Gastrocnemius medialis (tissue), 4 donors: Measurements from ENCODE around the gene FBXO24. TPM values are rescaled to one million over a fixed set of nuclear protein-coding genes. Genes with fewer than 3 reads are reported as not detected.

Experiments used
- ATAC-seq, 2 donors: fragments of 150-250 bp; one replicate each; pipeline ENCODE4 v1.9.1; 2016
- DNase-seq, 2 donors: peaks; one replicate each; pipeline ENCODE4 v3.0.0-alpha.2; 2019
- H3K27ac ChIP-seq, 4 donors: fragments of 200-600 bp; sonication (generic); 1 replicate in 1 of 4; 2 replicates in 3 of 4; pipeline ENCODE4 v1.5.1; 2016 to 2018; ENCODE audit warnings: mild to moderate bottlenecking in 2 of 4, moderate library complexity in 1 of 4
- H3K27me3 ChIP-seq, 3 donors: fragments of 200-600 bp; sonication (generic) in 2 of 3; 1 replicate in 1 of 3; 2 replicates in 2 of 3; pipeline versions ENCODE4 v1.5.1 to v1.6.0; 2016 to 2019; ENCODE audit warnings: mild to moderate bottlenecking in 1 of 3, moderate library complexity in 1 of 3
- H3K36me3 ChIP-seq, 2 donors: fragments of 200-600 bp; sonication (generic) in 1 of 2; one replicate each; pipeline ENCODE4 v1.5.1; 2017 to 2018
- H3K4me1 ChIP-seq, 2 donors: fragments of 200-600 bp; sonication (generic) in 1 of 2; one replicate each; pipeline ENCODE4 v1.5.1; 2016 to 2017; ENCODE audit warnings: mild to moderate bottlenecking in 2 of 2
- H3K4me3 ChIP-seq, 4 donors: fragments of 200-600 bp; sonication (generic) in 3 of 4; 1 replicate in 1 of 4; 2 replicates in 3 of 4; pipeline ENCODE4 v1.5.1; 2016 to 2019; ENCODE audit warnings: mild to moderate bottlenecking in 2 of 4
- H3K9me3 ChIP-seq, 3 donors: fragments of 200-600 bp; sonication (generic) in 2 of 3; 1 replicate in 1 of 3; 2 replicates in 2 of 3; pipeline ENCODE4 v1.5.1; 2016 to 2019
- CTCF ChIP-seq, 5 experiments: fragments of 450-650 bp in 3 of 5; fragments of 200-600 bp in 2 of 5; sonication (generic) in 2 of 5; IDR thresholded peaks in 4 of 5; conservative IDR thresholded peaks in 1 of 5; 1 replicate in 4 of 5; 2 replicates in 1 of 5; pipeline ENCODE4 v1.5.1; 2016 to 2019; ENCODE audit warnings: antibody characterized with exemption in 5 of 5, mild to moderate bottlenecking in 3 of 5, moderate library complexity in 3 of 5
- POLR2A ChIP-seq, 2 donors: fragments of 450-650 bp; IDR thresholded peaks; one replicate each; pipeline ENCODE4 v1.6.1; 2017; ENCODE audit warnings: antibody characterized with exemption in 2 of 2, mild to moderate bottlenecking in 2 of 2, moderate library complexity in 2 of 2
- in situ Hi-C, 4 donors: fragments of 200-750 bp; cut with MboI; loops; one replicate each; pipeline versions ENCODE4 v1.15.0 to v1.8.0; 2017; ENCODE audit warnings: low sequenced_read_pairs in 4 of 4
- intact Hi-C: fragments of 100-400 bp; cut with DNase I; formaldehyde crosslinking; loops from one replicate; pipeline ENCODE4 v1.15.1; 2023; ENCODE audit warnings: low total_unique reads
- total RNA-seq, 4 donors: library from RNA; depleted of rRNA; stranded (reverse); fragments of >200 nt; gene quantifications; one replicate each; pipeline versions ENCODE4 v1.1.0 to v1.2.3, GENCODE V29; 2016

The FBXO24 gene
- total RNA-seq, 4 donors from 2014 or later, result not detected

- peaks cover 2 to 4% of the 10 kb centered on the region in 2 donors for H3K4me1 ChIP-seq
- TF ChIP-seq POLR2A (IDR thresholded peaks at IDR 0.05) (no peak), CTCF (IDR thresholded peaks at IDR 0.05 in 4 of 5, conservative IDR thresholded peaks at IDR 0.05 in 1 of 5) (no peak)
- no peak overlapping the region for H3K4me3 ChIP-seq
- in situ Hi-C loops, result loop anchor here in 1 of 4 donors (25.0 kb wide), 1 partner anchor 287 kb away; the partner anchor contains the start of genes SLC12A9 and TRIP6
- intact Hi-C loops, result no loop called here
- no peak overlapping the region for H3K27ac ChIP-seq
- H3K27me3 ChIP-seq, result peaks cover 10 to 35% (median 22%) of the 10 kb centered on the region in 3 donors
- ATAC-seq (no peak), DNase-seq (no peak)
- H3K9me3 ChIP-seq, result no peaks in the 10 kb centered on the region
- H3K36me3 ChIP-seq, result peaks cover 0 to 69% of the 10 kb centered on the region in 2 donors
These were observed 10.9 kb upstream of the FBXO24 start for GRCh38 chr7:100575206-100575631.

DNA sequence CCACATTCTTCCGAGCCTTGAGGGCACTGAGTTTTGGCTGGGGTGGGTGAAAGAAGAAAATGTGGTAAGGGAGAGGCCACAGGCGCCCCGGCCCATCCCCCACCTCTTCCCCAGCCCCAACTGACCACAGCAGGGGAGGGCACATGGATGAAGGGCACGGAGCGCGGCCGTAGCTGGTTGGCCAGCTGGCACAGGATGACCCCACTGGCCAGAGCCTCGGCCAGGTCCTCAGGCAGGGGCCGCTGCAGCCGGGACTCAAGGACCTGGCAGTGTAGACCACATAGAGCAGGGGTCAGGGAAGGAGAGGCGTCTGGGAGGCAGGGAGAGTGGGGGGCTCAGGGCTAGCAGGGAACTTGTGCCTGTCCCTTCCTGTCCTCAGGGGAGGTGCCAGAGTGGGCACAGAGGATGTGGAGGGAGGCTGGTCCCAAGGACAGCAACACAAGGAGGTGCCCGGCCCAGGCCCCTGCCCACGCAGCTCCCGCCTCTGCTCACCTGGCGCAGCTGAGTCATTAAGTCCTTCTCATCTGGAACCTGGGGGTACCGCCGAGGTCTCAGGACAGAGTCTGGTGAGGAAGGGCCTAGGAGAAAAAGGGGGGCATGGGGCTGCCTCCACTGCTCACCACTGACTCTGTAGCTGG is 10.3 kb upstream of the FBXO24 start:
- Histone ChIP-seq H3K36me3 (peaks cover 0 to 73% of the 10 kb centered on the region in 2 donors), H3K27me3 (peaks cover 6 to 28% (median 20%) of the 10 kb centered on the region in 3 donors), H3K4me1 (no peaks in the 10 kb centered on the region), H3K9me3 (no peaks in the 10 kb centered on the region), H3K4me3 (no peak overlapping the region), H3K27ac (no peak overlapping the region)
- in situ Hi-C loops, result loop anchor here in 1 of 4 donors (25.0 kb wide), 1 partner anchor 286 kb away; the partner anchor contains the start of genes SLC12A9 and TRIP6
- ATAC-seq, result no peak
- TF ChIP-seq CTCF (IDR thresholded peaks at IDR 0.05 in 4 of 5, conservative IDR thresholded peaks at IDR 0.05 in 1 of 5) (no peak), POLR2A (IDR thresholded peaks at IDR 0.05) (no peak)
- intact Hi-C loops, result no loop called here
- DNase-seq, result no peak

DNA sequence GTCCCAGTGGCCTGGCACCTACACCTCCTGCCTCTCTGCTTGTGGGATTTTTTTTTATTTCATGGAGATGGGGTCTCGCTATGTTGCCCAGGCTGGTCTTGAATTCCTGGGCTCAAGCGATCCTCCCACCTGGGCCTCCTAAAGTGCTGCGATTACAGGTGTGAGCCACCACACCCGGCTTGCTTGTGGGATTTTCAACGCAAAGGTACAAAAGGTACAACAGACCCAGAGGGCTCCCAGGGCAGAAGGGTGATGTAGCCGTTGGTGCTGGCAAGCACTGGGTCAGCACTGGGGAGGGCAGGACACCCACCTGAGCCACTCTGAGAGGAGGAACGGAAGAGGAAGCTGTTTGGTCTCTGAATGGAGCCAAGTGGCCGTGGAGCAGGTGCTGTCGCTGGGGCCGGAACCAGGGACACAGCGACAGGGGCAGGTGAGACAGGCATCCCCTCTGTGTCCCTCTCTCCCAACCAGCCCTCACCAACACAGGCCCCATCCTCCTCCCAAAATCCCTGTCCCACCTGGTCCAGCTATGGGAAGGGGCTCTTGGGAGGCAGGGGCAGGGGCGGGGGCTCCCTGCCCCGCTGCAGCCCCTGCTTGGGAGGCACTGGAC is 9.6 kb upstream of the FBXO24 start:
- in situ Hi-C loops (loop anchor here in 1 of 4 donors (25.0 kb wide), 1 partner anchor 286 kb away; the partner anchor contains the start of genes SLC12A9 and TRIP6), intact Hi-C loops (no loop called here)
- no peak overlapping the region for H3K4me3 ChIP-seq
- H3K4me1 ChIP-seq, result no peaks in the 10 kb centered on the region
- DNase-seq, result no peak
- no peaks in the 10 kb centered on the region for H3K9me3 ChIP-seq
- no peak overlapping the region for H3K27ac ChIP-seq
- no peak for TF ChIP-seq CTCF (IDR thresholded peaks at IDR 0.05 in 4 of 5, conservative IDR thresholded peaks at IDR 0.05 in 1 of 5)
- TF ChIP-seq POLR2A (IDR thresholded peaks at IDR 0.05), result no peak
- no peak for ATAC-seq
- H3K36me3 ChIP-seq, result peaks cover 0 to 80% of the 10 kb centered on the region in 2 donors
- H3K27me3 ChIP-seq, result peaks cover 2 to 22% (median 14%) of the 10 kb centered on the region in 3 donors

DNA sequence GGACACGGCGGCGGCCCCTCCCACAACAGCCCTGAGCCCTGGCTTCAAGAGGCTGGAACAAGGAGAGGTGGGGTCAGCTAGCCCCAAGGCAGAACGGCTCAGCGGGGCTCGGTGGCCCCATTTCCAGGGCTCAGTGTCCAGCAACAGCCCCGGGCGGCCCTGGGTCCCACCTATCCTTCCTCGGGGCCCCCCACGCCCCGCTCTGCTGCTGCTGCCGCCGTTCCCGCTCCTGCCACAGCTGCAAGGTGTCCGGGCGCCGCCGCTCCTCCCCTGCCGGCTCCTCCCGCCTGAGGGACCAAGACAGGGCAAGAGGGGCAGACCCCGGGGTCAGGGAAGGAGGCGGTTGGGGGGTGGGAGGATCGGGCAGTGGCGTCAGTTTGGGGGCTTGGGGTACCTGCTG is 9.0 kb upstream of the FBXO24 start:
- TF ChIP-seq CTCF (IDR thresholded peaks at IDR 0.05 in 4 of 5, conservative IDR thresholded peaks at IDR 0.05 in 1 of 5) (no peak), POLR2A (IDR thresholded peaks at IDR 0.05) (no peak)
- Histone ChIP-seq H3K27me3 (peaks cover 2 to 18% (median 14%) of the 10 kb centered on the region in 3 donors), H3K36me3 (peaks cover 0 to 86% of the 10 kb centered on the region in 2 donors), H3K27ac (no peak overlapping the region), H3K4me3 (no peak overlapping the region), H3K4me1 (no peaks in the 10 kb centered on the region), H3K9me3 (no peaks in the 10 kb centered on the region)
- DNase-seq (no peak), ATAC-seq (no peak)
- intact Hi-C loops (no loop called here), in situ Hi-C loops (loop anchor here in 1 of 4 donors (25.0 kb wide), 1 partner anchor 285 kb away; the partner anchor contains the start of genes SLC12A9 and TRIP6)
